ENCODE measurements around the gene FBXW9.
"Not testable (repeated sequence)": the region's sequence is repeated elsewhere in the genome, so short reads cannot be mapped to it uniquely, and the experiment has no call there.

FBXW9 gene

DNA sequence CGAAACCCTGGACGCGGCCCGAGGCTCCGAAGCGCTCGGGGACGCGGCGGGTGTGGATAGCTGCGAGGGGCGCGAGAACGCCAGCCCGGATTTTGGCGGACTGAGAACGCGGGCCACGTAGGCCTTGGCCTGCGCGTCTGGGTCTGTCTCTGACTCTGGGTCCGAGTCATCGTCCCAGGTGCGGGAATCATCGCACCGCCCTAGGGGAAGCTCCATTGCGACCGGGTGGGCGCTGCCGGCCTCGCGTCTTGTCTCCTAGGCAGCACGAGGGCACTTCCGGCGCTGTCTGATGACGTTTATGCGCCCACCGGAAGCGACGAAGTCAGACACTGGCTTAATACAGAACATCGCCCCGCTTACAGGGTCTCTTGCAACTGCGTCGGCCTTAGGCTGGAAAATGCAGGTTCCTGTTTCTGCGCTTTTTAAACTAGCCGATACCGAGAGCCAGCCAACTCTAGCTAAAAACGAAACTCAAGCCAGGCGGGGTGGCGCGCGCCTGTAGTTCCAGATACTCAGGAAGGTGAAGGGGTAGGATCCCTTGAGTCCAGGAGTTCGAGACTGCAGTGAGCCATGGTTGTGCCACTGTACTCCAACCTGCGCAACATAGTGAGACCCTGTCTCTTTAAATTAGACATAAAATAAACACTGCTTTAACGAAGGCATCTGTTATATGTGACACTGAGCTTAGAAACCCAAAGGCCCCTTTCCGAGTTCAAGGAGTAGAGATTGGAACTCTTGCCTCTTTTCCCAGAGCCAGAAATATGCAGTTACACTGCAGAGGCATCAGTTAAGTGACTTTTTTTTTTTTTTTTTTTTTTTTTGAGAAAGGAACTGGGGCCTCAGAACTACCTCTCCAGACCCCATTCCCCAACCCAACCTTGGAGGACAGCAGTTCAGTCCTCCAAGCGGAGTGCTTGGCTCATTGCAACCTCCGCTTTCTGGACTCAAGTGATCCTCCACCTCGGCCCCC lies at the start of gene FBXW9:
FBXW9 (minus strand) TSS at position 266 of the 970 bp plus-strand sequence; CDS start at position 216, 50 bp downstream.
- peak; percentile 82 for DNase-seq

DNA sequence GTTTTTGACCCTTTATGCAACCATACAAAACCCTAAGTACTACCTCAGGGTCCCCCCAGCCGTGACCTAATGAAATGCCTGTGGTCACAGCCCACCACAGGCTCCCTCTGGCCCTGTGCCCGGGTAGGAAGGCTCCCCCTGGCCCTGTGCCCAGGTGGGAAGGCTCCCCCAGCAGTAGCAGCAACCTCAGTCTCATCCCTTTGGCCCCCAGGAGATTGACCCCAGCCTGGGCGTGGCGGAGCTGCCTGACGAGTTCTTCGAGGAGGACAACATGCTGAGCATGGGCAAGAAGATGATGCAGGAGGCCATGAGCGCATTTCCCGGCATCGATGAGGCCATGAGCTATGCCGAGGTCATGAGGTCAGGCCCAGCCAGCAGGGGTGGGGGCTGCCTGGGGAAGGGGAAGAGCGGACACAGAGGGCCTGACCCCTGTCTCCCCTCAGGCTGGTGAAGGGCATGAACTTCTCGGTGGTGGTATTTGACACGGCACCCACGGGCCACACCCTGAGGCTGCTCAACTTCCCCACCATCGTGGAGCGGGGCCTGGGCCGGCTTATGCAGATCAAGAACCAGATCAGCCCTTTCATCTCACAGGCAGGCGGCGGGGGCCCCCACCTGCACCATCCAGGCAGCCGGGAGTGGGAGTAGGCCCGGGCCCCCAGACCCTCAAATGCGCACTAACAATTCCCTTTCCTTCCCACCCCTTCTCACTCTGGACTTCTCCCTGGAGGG lies 48.9 kb upstream of the FBXW9 start:
- no peak for DNase-seq

- DNase-seq = no peak
Observed at GRCh38 chr19:12737835-12738351, 41.5 kb upstream of the FBXW9 start.

DNA sequence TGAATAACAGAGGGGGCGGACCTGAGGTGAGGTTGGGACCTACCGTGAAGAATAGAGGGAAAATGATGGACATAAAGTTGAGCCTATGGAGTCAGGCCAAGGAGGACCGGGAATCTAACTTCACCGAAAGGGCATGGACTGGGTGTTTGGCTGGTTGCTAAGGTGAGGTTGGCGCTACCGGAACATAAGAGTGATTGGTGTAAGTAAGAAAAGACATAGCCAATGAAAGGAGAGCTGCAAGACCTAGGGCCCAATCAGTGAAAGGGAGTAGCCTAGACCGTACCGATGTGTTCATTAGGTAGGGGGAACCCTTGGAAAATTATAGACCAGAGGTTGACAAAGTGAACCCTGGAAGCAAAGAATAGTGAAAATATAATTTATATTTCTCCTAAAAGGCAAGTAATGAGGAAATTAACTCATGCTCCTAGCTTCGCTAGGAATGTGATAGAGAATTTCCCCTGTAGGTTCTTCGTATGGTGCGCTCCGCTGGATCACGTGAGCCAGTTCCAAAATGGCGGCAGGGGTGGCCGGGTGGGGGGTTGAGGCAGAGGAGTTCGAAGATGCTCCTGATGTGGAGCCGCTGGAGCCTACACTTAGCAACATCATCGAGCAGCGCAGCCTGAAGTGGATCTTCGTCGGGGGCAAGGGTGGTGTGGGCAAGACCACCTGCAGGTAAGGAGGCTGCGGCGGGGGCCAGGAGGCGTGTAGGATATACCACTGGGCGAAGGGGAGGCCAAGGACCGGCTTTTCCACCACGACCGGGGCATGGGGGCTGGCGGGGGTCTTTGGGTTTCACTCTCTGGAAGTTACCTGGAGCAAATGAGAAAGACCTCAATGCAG lies 40.8 kb upstream of the FBXW9 start, which contains the start of gene GET3:
GET3 (plus strand) TSS at position 503 of the 840 bp plus-strand sequence; CDS start at position 512, 9 bp downstream.
- DNase-seq = peak; percentile 100

GRCh38 chr19:12733369-12734214 lies 37.2 kb upstream of the FBXW9 start:
- DNase-seq = peak; percentile 12

DNA sequence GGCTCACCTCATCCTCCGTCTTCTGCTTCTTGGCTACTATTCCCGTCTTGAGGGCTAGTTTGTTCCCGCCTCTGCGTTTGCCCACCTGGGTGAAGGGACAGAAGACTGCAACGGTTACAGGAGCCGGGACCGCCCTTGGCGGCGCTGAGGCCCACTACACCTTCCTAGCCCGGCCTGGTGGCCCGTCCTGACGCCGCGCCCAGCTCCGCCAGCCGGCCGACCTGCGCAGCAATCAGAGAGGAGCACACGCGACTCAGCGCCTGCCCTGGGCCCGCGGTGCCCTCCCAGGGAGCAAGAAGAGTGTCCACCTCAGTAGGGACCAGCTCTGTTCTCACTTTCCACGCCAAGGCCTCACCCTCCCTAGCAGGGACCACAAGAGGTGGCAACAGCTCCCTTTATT lies 34.9 kb upstream of the FBXW9 start:
- no peak for DNase-seq

DNA sequence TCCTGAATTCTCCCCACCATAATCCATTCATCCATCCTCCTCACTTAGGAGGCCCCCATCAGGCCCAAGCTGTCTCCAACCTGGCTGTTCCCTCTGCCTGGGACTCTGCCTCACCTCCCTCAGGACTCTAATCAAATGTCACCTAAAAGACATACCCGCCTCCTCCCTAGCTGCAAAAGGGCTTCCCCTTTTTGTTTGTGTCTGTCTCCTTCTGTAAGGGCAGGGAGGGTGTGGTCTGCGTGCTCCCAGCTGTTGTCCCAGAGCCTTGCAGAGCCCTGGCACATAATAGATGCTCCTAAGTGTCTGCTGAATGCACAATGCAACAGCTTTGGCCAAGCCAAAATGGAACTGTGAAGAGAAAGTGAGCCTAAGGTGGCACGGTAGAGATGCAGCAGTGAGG lies 33.6 kb upstream of the FBXW9 start:
- no peak for DNase-seq

GRCh38 chr19:12727745-12728433 lies 31.5 kb upstream of the FBXW9 start:
- DNase-seq = no peak

DNA sequence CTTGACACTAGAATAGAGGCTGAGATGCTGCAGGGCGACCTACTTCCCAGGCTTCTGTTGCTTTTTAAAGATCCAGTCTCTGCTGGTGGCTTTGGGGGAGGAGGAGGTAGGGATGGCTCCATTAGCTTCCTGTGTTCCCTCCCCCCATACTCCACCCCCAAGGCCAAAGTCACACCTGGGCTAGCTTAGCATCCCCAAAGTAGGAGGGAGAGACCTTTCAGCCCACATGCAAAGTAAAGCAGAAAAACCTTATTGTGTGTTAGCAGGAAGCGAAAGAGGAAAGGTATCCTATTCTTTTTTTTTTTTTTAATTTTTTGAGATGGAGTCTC lies 30.5 kb upstream of the FBXW9 start:
- DNase-seq = no peak

- not testable (repeated sequence) for DNase-seq
Observed at GRCh38 chr19:12725612-12726011, 29.2 kb upstream of the FBXW9 start.

- DNase-seq = peak; percentile 52
Observed at GRCh38 chr19:12723641-12724426, 27.4 kb upstream of the FBXW9 start, which contains the start of gene TNPO2. TNPO2 (minus strand) TSS chr19:12723932; CDS start chr19:12720977, 2,955 bp downstream.

GRCh38 chr19:12723381-12723640 lies 26.9 kb upstream of the FBXW9 start:
- DNase-seq = no peak

- DNase-seq = peak; percentile 99
Observed at GRCh38 chr19:12722566-12723380, 26.3 kb upstream of the FBXW9 start.

- DNase-seq = peak; percentile 39
Observed at GRCh38 chr19:12721656-12722565, 25.5 kb upstream of the FBXW9 start.

GRCh38 chr19:12720851-12721655 lies 24.6 kb upstream of the FBXW9 start:
- no peak for DNase-seq

GRCh38 chr19:12720296-12720695 lies 23.9 kb upstream of the FBXW9 start:
- no peak for DNase-seq

DNA sequence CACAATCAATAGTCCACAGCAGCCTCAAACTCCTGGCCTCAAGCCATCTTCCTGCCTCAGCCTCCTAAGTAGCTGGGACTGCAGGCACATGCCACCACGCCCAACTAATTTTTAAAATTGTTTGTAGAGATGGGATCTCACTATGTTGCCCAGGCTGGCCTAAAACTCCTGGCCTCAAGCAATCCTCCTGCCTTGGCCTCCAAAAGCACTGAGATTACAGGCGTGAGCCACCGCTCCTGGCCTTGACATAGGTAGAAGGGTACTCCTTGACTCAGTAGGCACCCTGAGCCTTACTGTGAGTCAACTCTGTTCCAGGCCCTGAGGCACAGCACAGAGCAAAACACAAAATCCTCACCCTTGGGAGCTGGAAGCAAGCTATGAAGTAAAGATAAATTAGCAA lies 19.5 kb upstream of the FBXW9 start:
- no peak for DNase-seq

Data from NCI-H2029 (cell line).